ENCODE measurements around the gene SHOX.

GRCh38 chrX:683576-683975, 53.0 kb downstream of the SHOX start:
- TF ChIP-seq, protein P1, sequence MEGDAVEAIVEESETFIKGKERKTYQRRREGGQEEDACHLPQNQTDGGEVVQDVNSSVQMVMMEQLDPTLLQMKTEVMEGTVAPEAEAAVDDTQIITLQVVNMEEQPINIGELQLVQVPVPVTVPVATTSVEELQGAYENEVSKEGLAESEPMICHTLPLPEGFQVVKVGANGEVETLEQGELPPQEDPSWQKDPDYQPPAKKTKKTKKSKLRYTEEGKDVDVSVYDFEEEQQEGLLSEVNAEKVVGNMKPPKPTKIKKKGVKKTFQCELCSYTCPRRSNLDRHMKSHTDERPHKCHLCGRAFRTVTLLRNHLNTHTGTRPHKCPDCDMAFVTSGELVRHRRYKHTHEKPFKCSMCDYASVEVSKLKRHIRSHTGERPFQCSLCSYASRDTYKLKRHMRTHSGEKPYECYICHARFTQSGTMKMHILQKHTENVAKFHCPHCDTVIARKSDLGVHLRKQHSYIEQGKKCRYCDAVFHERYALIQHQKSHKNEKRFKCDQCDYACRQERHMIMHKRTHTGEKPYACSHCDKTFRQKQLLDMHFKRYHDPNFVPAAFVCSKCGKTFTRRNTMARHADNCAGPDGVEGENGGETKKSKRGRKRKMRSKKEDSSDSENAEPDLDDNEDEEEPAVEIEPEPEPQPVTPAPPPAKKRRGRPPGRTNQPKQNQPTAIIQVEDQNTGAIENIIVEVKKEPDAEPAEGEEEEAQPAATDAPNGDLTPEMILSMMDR (IDR thresholded peaks at IDR 0.05) = no peak
- no peak for TF ChIP-seq POLR2AphosphoS5 (IDR thresholded peaks at IDR 0.05)

All from prostate gland (tissue), 2 donors.